Thyroid gland (tissue), 4 donors: ENCODE results near the gene SNRPA1.

Source experiments
- CTCF ChIP-seq, 6 experiments: fragments of 200-600 bp in 3 of 6; fragments of 450-650 bp in 3 of 6; sonication (generic) in 3 of 6; IDR thresholded peaks; one replicate each; pipeline ENCODE4 v1.5.1; 2016 to 2019; ENCODE audit warnings: antibody characterized with exemption in 6 of 6, mild to moderate bottlenecking in 2 of 6, inconsistent platforms in 1 of 6, moderate library complexity in 1 of 6
- POLR2A ChIP-seq, 2 donors: fragments of 450-650 bp; IDR thresholded peaks; one replicate each; pipeline ENCODE4 v1.6.1; 2017; ENCODE audit warnings: antibody characterized with exemption in 2 of 2, mild to moderate bottlenecking in 2 of 2, moderate library complexity in 1 of 2

GRCh38 chr15:101277943-101278564 lies 17.0 kb downstream of the SNRPA1 start:
- TF ChIP-seq CTCF (IDR thresholded peaks at IDR 0.05) (no peak), POLR2A (IDR thresholded peaks at IDR 0.05) (no peak)
